HepG2 (cell line): ENCODE measurements around the gene PSORS1C2.

Source experiments
- IRF2 ChIP-seq: IDR thresholded peaks from 2 replicates; pipeline ENCODE4 v1.6.1; 2018; ENCODE audit warnings: missing genetic modification reagents, missing compliant biosample characterization
- ZC3H4 ChIP-seq: sonication (generic); formaldehyde crosslinking; IDR thresholded peaks from 2 replicates; pipeline ENCODE4 v1.4.0; 2020; ENCODE audit warnings: missing genetic modification reagents, borderline replicate concordance

DNA sequence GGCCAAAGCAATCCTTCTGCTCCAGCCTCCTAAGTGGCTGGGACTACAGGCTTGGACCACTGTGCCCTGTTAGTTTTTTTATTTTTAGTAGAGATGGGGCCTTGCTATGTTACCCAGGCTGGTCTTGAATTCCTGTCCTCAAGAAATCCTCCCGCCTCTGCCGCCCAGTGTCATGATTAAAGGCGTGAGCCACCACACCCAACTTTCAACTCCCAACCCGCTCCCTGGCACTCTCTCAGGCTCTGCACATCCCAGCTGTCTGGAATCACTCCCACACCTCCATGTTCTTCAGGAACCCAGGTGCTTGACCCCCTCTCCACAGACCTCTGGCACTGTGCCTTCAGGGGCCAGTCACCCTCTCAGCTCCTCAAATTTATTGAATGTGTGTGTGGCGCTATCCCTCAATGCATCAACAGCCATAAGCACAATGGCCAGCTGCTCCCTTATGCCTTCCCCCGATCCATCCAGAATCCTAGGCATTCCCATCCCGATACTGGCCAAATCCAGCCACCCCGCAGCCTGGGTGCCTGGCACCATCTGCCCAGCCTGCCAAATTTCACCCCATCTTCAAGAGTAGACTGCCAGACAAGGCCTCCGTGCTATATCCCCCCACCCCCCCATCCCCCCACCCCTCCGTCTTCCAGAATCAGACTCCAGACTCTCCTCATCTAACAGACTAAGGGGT is 32.3 kb upstream of the PSORS1C2 start:
- TF ChIP-seq IRF2 (CRISPR knock-in tag) = no peak
- no peak for TF ChIP-seq ZC3H4 (CRISPR knock-in tag)
